Muscle of back (tissue), 11 donors: ENCODE measurements around the gene KRTAP10-5. TPM values are rescaled to one million over a fixed set of nuclear protein-coding genes. Genes with fewer than 3 reads are reported as not detected.
A peak's percentile ranks its signal among the peaks of the same experiment; 100 is the strongest.
"Not testable (repeated sequence)": the region's sequence is repeated elsewhere in the genome, so short reads cannot be mapped to it uniquely, and the experiment has no call there.

ENCODE experiments used
- DNase-seq, 3 donors: peaks; one replicate each; pipeline versions ENCODE4 v3.0.0 to v3.0.0-alpha.2; 2013
- polyA plus RNA-seq, 10 donors: library from polyadenylated mRNA; unstranded; fragments of 120-200 nt; gene quantifications; one replicate each; pipeline ENCODE4 v1.2.1, GENCODE V29; 2013; ENCODE audit not compliant: insufficient read length in 10 of 10

The KRTAP10-5 gene
- polyA plus RNA-seq, 10 donors = not detected

DNA sequence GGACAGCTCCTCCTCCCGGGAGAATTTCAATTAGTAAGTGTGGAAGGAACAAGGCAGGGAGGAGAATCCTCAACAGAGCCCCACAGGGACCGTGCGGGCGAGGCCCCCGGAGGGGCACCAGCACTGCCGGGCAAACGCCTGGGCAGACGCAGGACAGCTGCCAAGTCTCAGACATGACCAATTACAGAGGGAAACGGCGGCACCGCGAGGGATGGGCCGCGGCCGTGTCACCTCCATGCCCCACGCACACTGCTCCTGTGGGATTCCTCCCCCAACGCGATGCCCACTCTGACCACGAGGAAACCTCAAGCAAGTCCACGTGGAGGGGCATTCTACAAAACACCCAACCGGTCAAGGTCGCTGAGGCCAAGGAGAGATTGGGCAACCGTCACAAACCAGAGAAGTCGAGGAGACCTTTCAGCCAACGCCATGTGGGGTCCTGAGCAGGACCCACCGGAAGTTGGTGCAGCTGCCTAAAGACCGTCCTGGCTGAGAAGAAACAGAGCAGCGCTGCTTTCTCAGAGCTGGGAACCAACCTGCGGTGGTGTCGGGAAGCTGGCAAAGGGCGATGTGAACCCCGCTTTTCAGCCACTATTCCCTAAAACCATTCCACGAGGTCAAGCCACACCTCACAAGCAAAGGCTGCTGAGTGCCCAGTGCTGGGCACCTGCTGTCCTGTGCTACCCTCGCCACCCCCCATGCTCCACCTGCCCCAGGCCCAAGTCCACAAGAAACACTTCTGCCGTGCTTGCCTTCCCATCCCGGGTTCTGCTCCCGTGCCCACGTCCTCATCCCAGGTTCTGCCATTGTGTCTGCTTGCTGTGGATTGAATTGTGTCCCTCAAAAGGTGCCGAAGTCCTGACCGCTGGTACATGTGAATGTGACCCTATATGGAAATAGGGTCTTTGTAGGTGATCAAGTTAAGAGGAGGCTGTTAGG lies 8.3 kb downstream of the KRTAP10-5 start:
- no peak for DNase-seq

DNA sequence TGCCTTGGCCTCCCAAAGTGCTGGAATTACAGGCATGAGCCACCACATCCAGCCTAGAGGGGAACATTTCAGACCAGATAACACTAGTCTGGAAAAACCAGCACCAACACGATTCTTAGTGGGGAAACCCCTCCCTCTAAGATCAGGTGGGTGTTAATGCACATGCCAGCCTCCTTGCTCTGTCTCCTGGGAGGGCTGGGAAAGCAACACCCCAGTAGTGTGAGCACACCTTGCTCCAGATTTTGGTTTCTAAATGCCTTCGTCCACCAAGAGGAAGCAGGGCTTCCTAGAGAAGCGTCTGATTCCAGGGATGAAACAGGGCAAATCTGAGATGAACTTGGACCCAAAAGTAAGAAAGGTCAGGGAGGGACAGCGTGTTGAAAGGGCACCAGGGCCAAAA lies 9.1 kb downstream of the KRTAP10-5 start:
- no peak for DNase-seq

DNA sequence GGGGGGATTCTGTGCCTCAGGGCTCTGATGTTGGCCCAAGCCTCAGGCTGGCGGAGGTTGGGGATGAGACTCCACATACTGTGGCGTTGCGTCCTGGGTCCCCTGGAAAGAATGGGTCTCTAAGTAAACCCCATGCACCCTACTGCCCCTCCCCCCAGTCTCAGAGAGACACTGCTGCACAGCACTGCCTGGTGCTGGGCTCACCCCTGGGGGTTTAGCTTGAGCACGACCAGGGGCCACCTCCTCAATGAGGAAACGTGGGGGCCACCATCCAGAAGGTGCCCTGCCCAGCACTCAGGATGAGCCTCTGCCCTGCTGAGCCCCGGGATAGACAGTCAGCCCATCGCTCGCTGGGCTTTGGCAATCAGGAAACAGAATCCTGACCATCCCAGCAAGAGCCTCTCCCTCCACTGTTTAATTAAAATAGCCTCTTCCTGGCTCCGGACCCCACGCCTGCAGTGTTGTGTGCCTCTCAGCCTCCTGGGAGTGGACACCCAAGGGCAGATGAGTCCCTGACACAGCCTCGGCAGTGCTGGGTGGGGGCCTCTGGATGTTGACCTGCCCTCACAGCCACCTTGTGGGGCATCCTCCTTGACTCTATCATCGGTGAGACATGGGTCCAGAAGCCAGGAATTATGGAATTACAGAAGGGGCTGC lies 10.4 kb downstream of the KRTAP10-5 start:
- DNase-seq = no peak

DNA sequence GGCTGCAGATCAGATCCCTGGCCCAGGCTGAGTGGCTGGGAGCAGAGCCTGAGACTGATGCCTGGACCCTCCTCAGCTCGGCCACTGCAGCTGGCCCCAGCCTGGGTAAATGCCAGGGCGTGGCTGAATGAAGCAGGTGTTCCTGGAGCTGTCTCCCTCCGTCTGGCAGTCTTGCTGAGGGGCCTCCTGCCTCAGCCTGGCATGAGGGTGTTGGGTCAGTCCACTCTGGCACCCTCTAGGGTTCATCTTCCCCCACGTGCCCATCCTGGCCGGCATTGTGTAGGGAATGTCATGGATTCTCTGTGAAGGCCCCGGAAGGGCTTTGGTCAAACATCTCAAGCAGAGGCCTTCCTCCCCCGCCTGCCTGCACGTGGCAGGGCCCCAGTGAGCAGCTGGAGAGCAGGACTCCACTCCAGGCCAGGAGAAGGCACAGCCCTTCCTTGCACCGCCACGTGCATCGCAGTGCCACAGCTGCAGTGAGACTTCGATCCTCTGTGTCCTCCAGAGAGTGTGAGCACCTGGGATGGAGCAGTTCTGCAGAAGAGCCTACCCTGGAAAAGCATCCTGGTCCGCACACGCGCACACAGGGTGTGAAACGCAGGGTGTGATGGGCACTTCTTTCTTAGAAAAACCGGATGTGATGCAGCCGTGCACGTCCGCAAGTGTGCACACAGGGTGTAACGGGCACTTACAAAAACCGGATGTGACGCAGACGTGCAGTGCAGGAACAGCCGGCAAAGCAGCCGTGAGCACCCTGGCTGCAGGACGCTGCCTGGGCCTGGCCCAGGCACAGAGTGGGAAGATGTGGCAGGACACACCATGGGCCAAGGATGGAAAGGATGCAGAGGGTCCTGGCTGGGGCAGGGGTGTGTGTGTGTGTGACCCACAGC lies 11.5 kb downstream of the KRTAP10-5 start:
- peak in 1 of 3 donors; percentile 32 for DNase-seq

DNA sequence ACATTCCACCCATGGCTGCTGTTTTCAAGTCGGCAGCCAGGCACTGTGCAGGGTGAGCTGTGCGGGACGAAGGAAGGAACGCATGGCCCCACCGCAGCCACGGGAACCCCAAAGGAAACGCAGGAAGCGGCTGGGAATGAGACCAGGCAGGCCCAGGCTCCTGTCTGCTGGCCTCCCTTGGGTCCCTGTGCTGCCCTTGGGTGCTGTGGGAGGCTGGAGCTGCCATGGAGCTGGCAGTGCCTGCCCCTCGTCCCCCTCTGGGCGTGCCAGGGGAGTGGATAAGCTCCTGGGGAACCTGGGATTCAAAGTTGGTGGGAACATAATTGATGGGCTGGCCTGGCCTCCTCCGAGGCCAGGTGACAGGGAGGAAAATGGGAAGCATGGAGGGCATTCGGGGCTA lies 12.1 kb downstream of the KRTAP10-5 start:
- no peak for DNase-seq

DNA sequence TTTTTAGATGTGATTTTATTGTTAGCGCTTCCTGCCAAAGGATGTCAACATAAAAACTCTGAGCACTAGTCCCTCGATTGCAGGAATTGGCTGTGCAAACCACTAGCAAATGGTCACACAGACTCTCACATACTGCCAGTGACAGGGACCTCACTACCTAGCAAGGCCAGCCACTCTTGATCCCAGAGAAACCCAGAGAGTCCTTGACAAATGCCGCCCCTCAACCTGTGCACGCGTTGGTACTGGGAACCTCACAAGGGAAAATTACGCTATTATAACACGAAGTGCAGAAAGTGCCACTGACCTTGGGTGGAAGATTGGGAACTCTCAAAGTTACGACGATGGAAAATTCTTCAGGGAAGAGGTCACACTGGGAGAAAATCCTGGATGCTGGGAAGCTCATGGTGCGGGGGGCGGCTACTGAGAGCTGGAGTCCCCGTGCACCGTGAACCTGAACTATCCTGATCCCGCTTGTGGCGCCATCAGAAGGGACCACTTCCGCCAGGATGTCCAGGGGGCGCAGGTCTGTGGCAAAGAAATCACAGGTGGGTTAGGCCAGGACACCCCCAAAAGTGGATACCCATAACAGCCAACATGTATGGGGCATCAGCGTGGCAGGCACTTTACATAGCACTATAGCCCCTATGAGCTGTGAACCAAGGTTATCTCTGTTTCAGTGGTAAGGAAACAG lies 12.8 kb downstream of the KRTAP10-5 start:
- DNase-seq = no peak

DNA sequence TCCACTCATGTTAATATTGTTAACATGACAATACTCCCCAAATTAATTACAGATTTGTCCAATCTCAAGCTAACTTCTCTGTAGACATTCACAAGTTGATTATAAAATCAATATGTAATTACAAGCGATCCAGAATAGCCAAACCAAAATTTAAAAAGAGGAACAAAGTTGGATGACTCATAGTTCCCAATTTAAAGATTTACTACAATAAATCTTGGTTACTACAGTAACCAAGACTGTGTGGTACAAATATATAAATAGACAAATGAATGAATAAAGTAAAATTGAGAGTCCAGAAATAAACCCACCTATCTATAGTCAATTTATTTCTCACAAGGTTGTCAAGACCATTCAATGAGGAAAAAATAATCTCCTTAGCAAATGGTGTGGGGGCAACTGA lies 14.0 kb downstream of the KRTAP10-5 start:
- DNase-seq = no peak

DNA sequence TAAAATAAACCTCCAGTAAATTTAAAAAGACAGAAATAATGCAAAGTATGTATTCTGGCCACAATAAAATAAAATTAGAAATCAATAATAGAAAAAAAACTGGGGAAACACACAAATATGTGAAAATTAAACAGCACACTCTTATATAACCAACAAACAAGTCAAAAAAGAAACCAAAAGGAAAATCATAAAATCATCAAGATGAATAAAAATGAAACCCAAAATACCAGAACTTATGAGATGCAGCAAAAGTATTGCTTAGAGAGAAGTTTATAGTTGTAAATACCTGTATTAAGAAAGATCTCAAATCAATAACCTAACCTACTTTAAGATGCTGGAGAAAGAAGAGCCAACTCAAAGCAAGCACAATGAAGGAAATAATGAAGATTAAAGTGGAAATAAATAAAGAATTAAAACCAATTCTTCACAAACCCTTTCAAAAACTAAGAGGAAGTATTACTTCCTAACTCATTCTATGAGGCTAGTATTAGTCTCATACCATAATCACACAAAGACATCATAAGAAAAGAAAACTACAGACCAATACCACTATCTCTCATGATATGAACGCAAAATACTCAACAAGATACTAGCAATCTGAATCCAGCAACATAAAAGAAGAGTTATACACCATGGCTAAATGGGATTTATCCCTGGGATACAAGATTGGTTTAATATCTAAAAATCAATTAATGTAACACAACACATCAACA lies 15.4 kb downstream of the KRTAP10-5 start:
- no peak for DNase-seq

DNA sequence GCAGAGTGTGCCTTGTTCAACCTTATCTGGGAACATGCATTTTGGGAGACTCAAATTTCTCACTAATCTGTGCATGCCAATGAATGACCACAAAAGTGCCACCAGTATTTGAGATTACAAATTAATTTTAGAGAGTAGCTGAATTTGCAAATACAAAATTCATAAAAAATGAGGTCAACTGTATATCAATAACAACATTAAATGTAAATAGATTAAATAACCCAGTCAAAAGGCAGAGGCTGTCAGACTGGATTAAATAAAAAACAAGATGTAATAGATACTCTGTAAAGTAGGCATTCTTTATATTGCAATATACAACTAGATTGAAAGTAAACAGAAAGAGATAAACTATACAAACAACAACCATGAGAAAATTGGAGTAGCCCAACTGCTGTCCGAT lies 16.3 kb downstream of the KRTAP10-5 start:
- DNase-seq = no peak

DNA sequence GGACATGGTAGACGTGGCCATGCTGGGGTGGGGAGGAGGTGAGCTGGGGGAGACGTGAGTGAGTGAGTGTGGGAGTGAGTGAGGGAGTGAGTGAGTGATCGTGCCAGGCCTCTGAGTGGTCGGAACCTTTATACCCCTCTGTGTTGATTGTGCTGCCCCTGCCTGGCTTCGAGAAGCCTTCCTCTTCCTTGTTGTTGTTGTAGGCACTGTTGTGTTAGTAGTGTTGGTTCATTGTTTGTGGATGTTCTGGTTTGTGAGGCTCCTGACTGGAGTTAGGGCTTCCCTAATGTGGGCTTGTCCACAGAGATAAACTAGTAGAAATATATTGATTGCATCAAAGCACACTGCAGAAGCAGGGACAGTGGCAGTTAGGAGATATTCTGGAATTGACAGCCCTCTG lies 21.7 kb downstream of the KRTAP10-5 start, which contains the start of gene KRTAP10-3:
KRTAP10-3 (minus strand) TSS at position 101 of the 400 bp plus-strand sequence; CDS start at position 21, 80 bp downstream.
- no peak for DNase-seq

DNA sequence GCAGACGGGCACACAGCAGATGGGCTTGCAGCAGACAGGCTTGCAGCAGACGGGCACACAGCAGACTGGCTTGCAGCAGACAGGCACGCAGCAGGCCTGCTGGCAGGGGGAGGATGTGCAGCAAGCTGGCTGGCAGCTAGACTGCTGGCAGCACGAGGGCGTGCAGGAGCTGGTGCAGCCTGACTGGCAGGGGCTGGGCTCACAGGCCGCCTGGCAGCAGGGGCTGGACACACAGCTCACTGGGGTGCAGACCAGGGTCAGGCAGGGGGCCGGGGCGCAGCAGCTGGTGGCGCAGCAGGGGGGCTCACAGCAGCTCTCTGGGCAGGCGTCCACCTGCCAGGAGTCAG lies 22.1 kb downstream of the KRTAP10-5 start:
- not testable (repeated sequence) for DNase-seq

DNA sequence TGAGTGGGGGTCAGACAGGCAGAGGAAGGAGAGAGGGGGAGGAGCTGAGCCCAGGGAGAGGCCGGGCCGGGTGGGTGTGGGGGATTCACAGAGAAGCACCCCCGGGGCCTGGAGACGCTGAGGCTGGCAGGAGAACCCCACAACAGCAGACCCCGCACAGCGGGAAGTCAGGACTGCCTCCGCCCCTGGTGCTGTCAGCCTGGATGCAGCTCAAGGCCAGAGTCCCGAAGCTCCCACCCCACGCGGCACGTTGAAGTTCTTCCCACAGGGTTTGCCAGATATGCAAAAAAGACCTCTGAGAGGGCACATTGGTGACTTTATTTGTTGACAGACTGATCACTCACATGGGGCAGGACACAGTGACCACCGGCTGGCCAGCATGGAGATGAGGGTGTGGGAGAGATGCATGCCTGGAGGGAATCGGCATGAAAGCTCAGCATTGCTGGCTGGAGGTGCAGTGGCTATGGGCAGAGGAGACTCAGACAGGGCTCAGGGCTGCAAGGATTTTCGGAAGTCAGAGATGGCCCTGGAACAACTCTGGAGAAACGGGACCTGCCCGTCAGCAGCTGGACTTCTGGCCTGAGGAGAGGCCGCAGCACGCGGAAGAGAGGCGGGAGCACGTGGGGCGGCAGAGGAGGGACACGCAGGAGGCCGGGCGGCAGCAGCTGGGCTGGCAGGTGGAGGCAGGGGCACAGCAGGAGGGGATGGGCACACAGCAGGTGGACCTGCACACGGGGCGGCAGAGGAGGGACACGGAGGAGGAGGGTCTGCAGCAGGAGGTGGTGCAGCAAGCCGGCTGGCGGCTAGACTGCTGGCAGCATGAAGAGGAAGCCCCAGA lies 22.7 kb downstream of the KRTAP10-5 start:
- no peak for DNase-seq

DNA sequence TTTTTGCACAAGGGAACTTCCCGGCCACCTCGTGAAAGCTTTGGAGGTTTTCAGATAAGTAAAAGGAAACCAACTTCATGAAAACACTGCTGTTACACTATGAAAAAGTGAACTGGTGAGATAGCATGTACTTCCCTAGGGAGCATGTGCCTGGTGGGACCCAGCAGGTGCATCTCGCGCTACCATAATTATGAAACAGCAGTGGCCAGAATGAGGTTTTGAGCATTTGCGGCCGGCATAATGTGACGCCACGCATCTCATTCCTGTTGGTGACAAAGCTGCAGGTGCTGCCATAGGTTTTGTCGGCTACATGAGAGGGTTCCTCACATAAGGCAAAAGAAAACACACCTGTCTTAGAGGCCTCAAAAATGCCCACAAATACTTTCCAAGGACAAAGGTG lies 23.5 kb downstream of the KRTAP10-5 start:
- DNase-seq = no peak

DNA sequence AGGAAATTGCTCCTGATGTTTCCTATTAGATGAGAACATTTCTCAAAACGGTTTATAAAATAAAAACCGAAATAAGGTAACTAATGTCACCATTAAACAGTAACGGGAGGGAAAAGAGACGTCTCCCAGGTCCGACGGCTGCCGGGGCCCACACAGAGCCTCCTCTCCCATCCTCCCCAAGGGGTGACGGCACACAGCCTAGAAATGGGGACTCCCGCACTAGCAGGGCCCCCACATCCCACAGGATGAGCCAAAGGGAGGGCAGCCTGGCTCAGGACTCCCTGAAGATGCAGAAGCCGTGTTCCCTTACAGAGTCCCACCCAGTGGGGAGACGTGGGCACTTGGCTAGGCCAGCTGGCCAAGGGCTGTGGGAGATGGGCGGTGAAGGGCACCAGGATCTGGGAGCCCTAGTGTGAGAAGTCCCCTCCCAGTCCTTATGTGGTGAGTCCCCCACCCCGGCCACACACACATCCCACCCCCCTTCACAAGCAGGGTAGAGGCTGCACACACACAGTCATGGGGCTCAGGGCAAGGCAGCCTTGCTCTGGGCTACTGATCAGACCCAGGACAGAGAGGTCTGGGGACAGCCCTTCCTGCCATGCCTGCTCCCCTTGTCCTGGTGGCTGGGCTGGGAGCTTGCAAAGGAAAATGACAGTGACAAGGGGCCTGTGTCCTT lies 25.1 kb downstream of the KRTAP10-5 start:
- no peak for DNase-seq

DNA sequence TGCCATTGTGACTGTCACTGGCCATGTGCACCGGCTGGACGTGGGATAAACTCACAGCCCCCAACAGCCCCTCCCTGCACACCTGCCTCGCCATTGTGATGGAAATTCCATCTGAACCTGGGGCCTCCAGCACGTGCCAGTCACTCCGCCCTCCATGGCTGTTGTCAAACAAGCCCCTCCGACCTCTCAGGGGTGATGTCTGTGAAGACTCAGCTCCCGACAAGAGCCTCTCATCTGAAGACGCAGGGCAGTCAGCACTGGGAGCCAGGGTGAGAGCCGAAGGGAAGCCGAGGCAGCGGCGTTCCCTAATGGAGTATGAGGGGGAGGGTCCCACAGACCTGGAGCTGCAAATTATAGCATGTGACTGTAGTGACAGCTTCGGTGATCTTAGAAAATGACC lies 27.7 kb downstream of the KRTAP10-5 start:
- no peak for DNase-seq

DNA sequence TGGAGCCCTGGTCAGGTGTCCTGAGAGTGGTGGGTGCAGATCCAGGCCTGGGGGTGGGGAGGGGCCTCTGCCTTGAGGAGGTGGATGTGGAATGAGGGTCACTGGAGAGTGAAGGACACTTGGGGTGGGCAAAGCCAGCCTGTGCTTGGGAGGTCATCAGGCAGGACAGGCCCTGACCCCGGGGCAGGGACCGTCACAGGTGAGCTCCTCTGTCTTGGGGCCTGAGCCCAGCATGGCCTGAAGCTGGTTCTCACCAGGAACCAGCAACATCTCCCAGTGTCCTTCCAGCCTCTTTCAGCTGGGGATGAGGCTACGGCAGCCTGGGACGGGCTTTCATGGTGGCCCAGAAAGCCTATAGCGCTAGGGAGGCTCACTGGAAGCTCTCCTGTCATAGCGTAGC lies 28.3 kb downstream of the KRTAP10-5 start:
- no peak for DNase-seq

DNA sequence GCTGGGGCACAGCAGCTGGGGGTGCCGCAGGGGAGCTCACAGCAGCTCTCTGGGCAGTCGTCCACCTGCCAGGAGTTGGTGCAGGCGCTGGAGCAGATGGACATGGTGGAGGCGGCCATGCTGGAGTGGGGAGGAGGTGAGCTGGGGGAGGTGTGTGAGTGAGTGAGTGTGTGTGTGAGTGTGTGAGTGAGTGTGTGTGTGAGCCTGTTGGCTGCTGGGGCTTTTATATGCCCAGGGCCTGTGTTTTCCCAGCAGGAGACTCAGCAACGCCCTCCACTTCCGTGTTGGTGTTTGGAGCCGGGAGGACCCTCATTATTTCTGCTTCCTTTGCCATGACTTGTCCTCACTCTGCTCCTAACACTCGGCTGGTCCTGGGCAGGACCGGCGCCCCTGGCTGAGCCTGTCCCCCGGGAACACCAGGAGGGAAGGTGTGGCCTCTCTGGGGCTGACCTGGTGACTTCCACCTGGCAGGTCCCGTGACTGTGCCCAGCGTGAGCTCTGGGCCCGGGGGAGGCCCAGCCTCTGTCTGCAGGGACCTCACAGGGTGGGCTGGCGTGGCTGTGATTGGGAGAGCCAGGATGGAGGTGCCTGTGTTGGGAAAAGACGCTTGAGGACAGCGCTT lies 29.0 kb downstream of the KRTAP10-5 start, which contains the start of gene KRTAP10-2:
KRTAP10-2 (minus strand) TSS at position 166 of the 622 bp plus-strand sequence; CDS start at position 119, 47 bp downstream.
- DNase-seq = no peak

DNA sequence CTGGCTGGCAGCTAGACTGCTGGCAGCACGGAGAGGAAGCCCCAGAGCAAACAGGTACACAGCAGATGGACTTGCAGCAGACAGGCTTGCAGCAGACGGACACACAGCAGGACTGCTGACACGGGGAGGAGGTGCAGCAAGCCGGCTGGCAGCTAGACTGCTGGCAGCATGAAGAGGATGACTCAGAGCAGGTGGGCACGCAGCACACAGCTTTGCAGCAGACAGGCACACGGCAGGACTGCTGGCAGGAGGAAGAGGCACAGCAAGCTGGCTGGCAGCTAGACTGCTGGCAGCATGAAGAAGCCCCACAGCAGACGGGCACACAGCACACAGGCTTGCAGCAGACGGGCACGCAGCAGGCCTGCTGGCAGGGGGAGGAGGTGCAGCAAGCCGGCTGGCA lies 29.6 kb downstream of the KRTAP10-5 start:
- DNase-seq = no peak

DNA sequence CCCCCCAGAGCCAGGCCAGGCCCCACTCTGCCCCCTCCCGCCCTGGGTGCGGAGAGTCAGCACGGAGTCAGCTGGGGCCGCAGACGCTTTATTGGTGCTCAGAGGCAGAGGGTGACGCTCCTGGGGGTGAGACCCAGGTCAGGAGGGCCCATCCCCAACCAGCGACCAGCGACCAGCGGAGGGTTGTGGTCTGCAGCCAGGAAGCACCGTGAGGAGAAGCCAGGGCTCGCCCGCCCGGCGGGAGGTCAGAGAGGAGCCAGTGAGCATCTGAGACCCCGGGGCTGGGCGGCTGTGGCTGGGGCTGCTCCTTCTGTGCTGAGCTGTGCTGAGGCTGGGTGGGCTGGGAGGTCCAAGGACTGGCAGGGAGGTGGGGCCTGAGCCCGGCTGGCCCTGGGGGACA lies 30.1 kb downstream of the KRTAP10-5 start:
- not testable (repeated sequence) for DNase-seq
